Activated T-cell treated with anti-CD3 and anti-CD28 coated beads, Interleukin-2, amount 50 U/mL, for 4 hours (primary cell): ENCODE results near the gene MYO18B. TPM values are rescaled to one million over a fixed set of nuclear protein-coding genes. Genes with fewer than 3 reads are reported as not detected.

Experiments used
- ATAC-seq, 2 donors: fragments of 200-7000 bp; cut with Tn5 transposase; one replicate each; pipeline ENCODE4 v1.10.0; 2021
- DNase-seq: peaks from one replicate; pipeline ENCODE4 v3.0.0-alpha.2; 2020
- H3K27me3 Mint-ChIP-seq: one replicate; pipeline ENCODE4 v1.8.0; 2021; ENCODE audit warnings: low read depth, mixed read lengths
- H3K36me3 Mint-ChIP-seq: one replicate; pipeline ENCODE4 v1.8.0; 2022; ENCODE audit warnings: mixed read lengths; ENCODE audit not compliant: insufficient read depth
- H3K4me1 Mint-ChIP-seq: one replicate; pipeline ENCODE4 v1.8.0; 2021; ENCODE audit warnings: low read depth, mixed read lengths
- H3K4me3 Mint-ChIP-seq: one replicate; pipeline ENCODE4 v1.8.0; 2021; ENCODE audit warnings: mild to moderate bottlenecking, moderate library complexity, mixed read lengths
- H3K9me3 Mint-ChIP-seq: one replicate; pipeline ENCODE4 v1.8.0; 2021; ENCODE audit warnings: mixed read lengths
- total RNA-seq, 3 donors: library from RNA; stranded (reverse); gene quantifications; one replicate each; pipeline ENCODE4 v1.2.1, GENCODE V29; 2021

The MYO18B gene
- total RNA-seq, 3 donors from 2014 or later = 0.03 TPM; not detected in 2

DNA sequence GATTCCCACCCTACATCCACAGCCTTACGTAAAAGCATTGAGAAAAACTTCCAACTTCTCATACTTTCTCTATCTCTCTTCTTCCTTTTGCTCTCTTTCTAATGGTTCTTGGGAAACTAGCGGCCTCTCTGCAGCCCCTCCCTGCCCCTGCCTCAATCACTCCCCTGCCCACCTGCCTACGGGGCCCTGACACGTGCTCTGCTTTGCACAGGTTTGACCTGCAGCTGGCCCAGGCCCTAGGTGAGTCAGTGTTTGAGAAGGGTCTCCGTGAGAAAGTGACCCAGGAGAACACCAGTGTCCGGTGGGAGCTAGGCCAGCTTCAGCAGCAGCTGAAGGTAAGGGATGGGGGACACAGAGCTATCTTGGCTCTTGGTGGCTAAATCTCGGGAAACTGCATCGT lies 160.4 kb downstream of the MYO18B start:
- DNase-seq (no peak), ATAC-seq (no peak)
- no peaks in the 10 kb centered on the region for H3K9me3 Mint-ChIP-seq
- no peaks in the 10 kb centered on the region for H3K4me1 Mint-ChIP-seq
- no peaks in the 10 kb centered on the region for H3K36me3 Mint-ChIP-seq
- no peak overlapping the region for H3K4me3 Mint-ChIP-seq
- H3K27me3 Mint-ChIP-seq = peaks cover 12% of the 10 kb centered on the region

DNA sequence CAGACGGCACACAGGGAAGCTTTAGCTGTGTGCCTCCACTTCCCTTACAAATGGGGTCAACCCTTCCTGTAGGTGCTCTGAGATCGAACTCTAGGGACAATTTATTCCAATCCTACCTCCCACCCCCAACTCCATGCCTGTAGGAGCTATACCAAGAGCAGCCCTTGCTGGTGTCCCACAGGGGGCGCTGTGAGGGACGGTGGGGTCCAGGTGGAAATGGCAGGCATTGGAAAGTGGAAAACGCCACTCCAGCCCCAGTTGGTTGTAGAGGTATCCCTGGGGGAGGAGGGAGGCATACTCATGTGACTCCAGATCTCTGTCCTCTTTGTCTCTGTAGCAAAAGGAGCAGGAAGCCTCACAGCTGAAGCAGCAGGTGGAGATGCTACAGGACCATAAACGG lies 161.3 kb downstream of the MYO18B start:
- DNase-seq (no peak), ATAC-seq (no peak)
- Mint-ChIP-seq H3K4me3 (no peak overlapping the region), H3K9me3 (no peaks in the 10 kb centered on the region), H3K4me1 (no peaks in the 10 kb centered on the region), H3K36me3 (no peaks in the 10 kb centered on the region), H3K27me3 (peaks cover 12% of the 10 kb centered on the region)

DNA sequence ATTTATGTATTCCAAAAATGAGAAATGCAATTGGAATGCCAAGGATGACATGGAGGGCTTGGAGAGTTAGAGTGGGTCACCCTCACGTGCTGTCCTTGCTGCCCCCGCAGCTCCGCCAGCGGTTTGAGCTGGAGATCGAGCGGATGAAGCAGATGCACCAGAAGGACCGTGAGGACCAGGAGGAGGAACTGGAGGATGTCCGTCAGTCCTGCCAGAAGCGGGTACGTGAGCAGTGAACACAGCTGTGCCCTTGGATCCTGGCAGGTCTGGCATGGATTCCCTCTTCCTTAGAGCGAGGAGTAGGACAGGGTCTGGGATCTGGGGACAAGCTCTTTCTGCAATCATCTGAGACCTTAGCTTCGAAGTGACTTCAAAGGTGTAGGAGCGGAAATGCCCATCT lies 166.2 kb downstream of the MYO18B start:
- peaks cover 8% of the 10 kb centered on the region for H3K27me3 Mint-ChIP-seq
- DNase-seq = no peak
- ATAC-seq = no peak
- no peaks in the 10 kb centered on the region for H3K4me1 Mint-ChIP-seq
- no peaks in the 10 kb centered on the region for H3K36me3 Mint-ChIP-seq
- H3K4me3 Mint-ChIP-seq = no peak overlapping the region
- H3K9me3 Mint-ChIP-seq = no peaks in the 10 kb centered on the region

DNA sequence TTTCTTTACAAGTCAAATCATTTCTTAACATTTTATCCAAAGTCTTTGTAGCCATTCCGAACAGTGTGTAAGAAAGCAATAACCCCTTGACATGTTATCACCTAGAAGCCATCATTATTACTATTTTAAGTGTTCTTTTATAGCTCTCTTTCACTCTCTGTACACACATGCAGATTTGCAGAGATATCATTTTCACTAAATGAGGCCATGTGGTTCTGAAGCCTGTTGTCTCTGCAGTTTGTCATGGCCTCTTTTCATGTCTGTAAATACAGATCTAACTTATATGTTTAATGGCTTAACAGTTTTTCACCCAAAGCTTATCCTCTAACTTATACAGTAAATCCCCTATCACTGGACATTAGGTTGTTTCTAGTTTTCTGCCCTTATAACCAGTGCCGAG lies 166.8 kb downstream of the MYO18B start:
- Mint-ChIP-seq H3K27me3 (peaks cover 4% of the 10 kb centered on the region), H3K4me3 (no peak overlapping the region), H3K36me3 (no peaks in the 10 kb centered on the region), H3K9me3 (no peaks in the 10 kb centered on the region), H3K4me1 (no peaks in the 10 kb centered on the region)
- no peak for DNase-seq
- ATAC-seq = no peak

DNA sequence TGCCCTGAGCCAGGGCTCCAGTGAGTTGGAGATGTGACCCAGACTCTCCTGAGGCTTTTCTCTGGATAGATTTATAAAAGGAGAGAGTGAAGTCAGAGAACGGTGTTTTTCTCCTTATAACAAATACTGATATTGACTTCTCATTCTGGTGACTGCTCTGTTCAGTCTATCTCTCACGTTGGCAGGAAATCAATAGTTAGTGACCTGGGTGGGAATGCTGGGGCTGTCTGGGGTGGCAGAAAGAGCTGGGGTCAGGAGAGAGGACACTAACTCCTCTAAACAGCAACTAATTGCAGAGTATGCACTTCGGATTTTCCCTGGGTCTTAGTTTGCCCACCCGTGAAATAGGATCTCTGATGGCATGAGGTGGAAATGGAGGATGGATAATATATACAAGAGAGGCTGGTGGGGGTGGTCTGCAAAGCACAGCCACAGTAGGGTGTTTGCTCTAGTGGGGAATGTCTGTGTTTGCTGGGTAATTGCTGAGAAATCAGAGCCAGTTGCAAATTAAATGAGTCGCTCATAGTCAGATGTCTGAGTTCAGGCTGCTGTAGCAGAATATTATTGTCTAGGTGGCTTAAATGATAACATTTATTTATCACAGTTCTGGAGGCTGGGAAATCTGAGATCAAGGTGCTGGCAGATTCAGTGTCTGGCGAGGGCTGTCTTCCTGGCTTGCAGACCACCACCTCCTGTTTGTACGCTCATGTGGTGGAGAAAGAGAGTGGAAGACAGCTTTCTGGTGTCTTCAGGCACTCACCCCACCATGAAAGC lies 167.8 kb downstream of the MYO18B start:
- Mint-ChIP-seq H3K4me1 (no peaks in the 10 kb centered on the region), H3K9me3 (no peaks in the 10 kb centered on the region), H3K36me3 (no peaks in the 10 kb centered on the region), H3K4me3 (no peak overlapping the region), H3K27me3 (peaks cover 4% of the 10 kb centered on the region)
- ATAC-seq (no peak), DNase-seq (no peak)

DNA sequence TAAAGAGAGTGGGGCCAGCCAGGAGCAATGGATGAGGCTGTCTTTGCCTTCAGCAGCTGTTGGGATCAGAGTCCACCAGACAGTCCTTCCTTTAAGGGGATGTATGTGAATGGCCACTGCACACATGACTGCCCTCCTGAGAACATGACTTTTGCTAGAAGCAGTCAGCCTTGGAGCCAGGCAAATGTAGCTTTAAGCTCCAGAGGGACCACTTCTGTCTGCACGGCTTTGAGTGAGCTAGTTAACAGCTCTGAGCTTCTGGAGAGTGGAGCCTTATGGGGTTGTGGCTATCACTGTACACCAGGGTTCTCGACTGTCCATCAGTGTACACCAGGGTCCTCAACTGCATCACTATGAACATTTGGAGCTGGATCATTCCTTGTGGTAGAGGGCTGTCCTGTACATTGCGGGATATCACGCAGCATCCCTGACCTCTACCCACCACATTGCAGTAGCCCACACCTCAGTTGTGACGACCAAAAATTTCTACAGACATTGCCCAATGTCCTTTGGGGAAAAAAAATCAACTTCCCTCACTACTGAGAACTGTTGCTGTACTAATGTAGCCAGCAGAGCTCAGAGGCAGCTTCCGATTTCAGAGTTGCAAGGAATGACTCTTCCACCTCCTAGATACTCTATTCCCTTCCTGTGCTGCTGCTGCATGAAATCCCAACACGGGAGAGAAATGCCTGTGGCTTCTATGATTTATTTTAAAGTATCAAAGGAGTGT lies 169.4 kb downstream of the MYO18B start:
- H3K36me3 Mint-ChIP-seq = no peaks in the 10 kb centered on the region
- DNase-seq = no peak
- H3K4me1 Mint-ChIP-seq = no peaks in the 10 kb centered on the region
- no peak overlapping the region for H3K4me3 Mint-ChIP-seq
- H3K9me3 Mint-ChIP-seq = no peaks in the 10 kb centered on the region
- ATAC-seq = no peak
- peaks cover 1% of the 10 kb centered on the region for H3K27me3 Mint-ChIP-seq

DNA sequence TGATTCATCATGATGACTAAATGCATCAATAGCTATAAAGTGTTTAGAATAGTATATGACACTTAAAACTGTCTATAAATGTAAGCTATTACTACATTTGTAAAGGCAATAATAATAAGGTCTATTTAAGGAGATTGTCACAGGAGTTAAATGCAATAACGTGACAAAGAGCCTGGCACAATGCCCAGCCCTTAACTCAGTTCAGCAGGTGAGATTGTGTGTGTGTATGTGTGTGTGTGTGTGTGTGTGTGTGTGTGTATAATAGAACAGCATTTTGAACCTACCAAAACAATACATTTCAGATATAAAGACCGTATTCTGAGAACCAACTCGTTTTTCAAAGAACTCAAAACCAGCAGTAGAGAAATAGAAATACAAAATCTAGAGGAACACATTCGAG lies 177.5 kb downstream of the MYO18B start:
- Mint-ChIP-seq H3K4me3 (no peak overlapping the region), H3K9me3 (peaks cover 10% of the 10 kb centered on the region), H3K36me3 (no peaks in the 10 kb centered on the region), H3K27me3 (peaks cover 27% of the 10 kb centered on the region), H3K4me1 (no peaks in the 10 kb centered on the region)
- no peak for ATAC-seq
- no peak for DNase-seq

DNA sequence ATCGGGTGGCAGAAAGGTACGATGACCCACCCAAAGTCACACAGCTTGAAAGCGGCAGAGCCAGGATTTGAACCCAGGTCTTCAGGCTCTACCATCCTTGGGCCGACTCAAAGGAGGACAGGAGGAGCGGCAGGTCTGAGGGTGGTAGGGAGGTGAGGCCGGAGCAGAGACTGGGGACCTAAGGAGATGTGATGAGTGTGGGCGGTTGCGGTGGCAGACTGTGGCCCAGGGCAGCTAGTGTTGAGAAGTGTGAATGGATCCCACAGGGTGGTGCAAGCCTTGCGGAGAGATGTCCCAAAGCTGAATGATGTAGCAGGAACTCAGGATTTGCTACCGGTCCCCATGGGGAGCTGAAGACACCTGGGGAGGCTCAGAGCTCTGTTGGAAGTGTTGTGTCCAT lies 180.2 kb downstream of the MYO18B start:
- Mint-ChIP-seq H3K36me3 (no peaks in the 10 kb centered on the region), H3K9me3 (peaks cover 10% of the 10 kb centered on the region), H3K27me3 (peaks cover 36% of the 10 kb centered on the region), H3K4me3 (no peak overlapping the region), H3K4me1 (no peaks in the 10 kb centered on the region)
- DNase-seq = no peak
- ATAC-seq = no peak

DNA sequence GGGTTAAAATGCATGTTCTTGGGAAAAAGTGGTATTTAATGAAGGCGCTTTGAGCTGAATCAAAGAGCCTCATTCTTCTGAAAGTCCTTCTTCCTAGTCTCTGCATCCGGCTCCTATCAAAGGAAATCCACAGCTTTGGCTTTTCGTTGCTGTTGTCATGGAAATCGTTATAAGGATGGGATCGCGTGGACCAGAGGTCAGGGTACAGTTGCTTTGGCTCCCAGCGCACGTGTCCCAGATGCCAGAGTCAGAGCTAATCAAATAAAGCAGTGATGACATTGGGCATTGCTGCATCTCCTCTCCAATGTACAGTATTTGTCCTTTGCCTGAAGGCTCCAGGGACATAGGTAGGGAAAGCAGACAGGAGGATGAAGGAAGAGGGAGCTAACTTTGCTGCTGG lies 181.9 kb downstream of the MYO18B start:
- ATAC-seq = no peak
- H3K4me1 Mint-ChIP-seq = no peaks in the 10 kb centered on the region
- H3K36me3 Mint-ChIP-seq = no peaks in the 10 kb centered on the region
- peaks cover 33% of the 10 kb centered on the region for H3K27me3 Mint-ChIP-seq
- H3K9me3 Mint-ChIP-seq = peaks cover 7% of the 10 kb centered on the region
- H3K4me3 Mint-ChIP-seq = no peak overlapping the region
- no peak for DNase-seq

DNA sequence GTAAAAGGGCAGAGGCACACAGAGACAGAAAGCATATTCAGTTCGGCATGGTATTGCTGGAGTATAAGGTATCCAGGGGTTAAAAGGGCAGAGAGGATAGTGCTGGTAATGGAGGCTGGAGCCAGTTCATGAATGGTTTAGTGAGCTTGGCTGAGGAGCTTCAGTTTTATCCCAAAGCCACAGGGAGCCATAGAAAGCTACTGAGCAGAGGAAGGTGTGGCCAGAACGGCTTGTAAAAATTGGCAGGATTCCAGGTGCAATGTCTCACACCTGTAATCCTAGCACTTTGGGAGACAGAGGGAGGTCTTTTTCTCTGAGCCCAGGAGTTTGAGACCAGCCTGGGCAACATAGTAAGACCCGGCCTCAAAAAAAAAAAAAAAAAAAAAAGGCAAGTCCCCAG lies 186.1 kb downstream of the MYO18B start:
- no peak for DNase-seq
- no peak overlapping the region for H3K4me3 Mint-ChIP-seq
- H3K4me1 Mint-ChIP-seq = no peaks in the 10 kb centered on the region
- peaks cover 7% of the 10 kb centered on the region for H3K9me3 Mint-ChIP-seq
- no peak for ATAC-seq
- peaks cover 21% of the 10 kb centered on the region for H3K27me3 Mint-ChIP-seq
- H3K36me3 Mint-ChIP-seq = no peaks in the 10 kb centered on the region

DNA sequence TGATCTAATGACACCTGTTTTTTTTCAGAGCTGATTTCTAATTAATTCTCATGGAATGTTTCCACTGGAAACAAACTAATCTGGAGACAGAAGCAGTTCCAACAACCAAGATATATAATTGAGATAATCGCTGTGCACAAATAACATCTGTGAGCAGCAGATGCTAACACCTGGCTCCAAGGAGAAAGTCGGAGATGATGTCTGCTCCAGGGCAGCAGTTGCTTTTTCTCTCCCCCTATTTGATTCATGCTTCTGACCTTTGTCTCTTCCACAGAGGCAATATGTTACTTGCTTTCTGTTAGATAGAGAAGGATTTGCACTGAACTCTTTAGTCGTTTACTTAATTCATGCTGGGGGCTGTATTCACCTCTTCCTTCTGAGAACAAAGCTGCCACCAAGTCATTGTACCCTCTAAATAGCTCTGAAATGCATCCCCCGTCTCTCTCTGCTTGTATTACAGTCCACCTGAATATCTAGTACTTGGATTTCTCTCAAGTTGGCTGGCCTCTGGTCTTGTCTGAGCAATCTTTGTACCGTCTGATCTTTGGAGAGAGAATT lies 187.4 kb downstream of the MYO18B start:
- Mint-ChIP-seq H3K9me3 (peaks cover 17% of the 10 kb centered on the region), H3K36me3 (no peaks in the 10 kb centered on the region), H3K27me3 (peaks cover 18% of the 10 kb centered on the region), H3K4me1 (no peaks in the 10 kb centered on the region), H3K4me3 (no peak overlapping the region)
- ATAC-seq (no peak), DNase-seq (no peak)

DNA sequence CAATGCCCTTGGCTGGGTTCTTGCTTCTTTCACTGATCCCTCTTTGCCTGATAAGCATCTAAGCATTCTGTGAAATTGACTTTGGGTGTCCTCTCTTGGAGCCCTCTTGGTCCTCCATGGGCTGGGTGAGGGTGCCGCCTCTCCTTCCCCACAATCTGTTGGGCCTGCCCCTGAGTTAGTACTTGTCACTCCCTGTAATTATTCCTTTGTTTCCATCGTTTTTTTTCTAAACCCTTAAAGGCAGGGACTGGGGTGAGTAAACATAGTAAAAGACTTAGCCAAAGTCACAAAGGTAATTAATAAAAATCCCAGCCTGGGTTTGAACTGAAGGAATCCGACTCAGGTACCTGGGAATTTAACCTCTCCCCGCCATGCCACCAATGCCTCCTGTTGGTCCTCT lies 188.1 kb downstream of the MYO18B start:
- peaks cover 17% of the 10 kb centered on the region for H3K9me3 Mint-ChIP-seq
- no peak overlapping the region for H3K4me3 Mint-ChIP-seq
- H3K36me3 Mint-ChIP-seq = no peaks in the 10 kb centered on the region
- H3K27me3 Mint-ChIP-seq = peaks cover 12% of the 10 kb centered on the region
- no peak for DNase-seq
- ATAC-seq = no peak
- no peaks in the 10 kb centered on the region for H3K4me1 Mint-ChIP-seq

DNA sequence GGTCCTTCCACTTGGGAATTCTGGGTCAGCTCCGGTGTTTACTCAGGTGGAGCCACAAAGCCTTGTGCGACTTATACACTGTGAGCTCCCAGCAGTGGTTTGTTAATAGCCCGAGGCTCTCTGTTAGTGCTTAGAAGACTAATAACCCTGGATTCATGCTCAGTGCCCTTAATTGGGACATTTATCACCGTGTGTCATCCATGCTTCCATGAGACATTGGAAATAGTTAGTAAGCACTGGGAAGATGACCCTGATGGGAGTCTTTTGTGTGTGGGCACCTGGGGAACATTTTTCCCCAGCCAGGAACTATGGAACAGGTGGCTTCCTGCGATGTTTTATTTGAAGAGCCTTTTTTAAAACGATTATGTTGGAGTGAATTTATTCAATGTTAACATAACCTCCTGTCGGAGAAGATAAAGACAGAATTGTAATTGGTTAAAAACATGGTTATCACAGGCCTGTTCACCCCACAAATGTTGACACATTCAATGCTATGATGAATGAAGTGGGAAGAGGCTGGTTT lies 188.9 kb downstream of the MYO18B start:
- no peak overlapping the region for H3K4me3 Mint-ChIP-seq
- no peak for ATAC-seq

DNA sequence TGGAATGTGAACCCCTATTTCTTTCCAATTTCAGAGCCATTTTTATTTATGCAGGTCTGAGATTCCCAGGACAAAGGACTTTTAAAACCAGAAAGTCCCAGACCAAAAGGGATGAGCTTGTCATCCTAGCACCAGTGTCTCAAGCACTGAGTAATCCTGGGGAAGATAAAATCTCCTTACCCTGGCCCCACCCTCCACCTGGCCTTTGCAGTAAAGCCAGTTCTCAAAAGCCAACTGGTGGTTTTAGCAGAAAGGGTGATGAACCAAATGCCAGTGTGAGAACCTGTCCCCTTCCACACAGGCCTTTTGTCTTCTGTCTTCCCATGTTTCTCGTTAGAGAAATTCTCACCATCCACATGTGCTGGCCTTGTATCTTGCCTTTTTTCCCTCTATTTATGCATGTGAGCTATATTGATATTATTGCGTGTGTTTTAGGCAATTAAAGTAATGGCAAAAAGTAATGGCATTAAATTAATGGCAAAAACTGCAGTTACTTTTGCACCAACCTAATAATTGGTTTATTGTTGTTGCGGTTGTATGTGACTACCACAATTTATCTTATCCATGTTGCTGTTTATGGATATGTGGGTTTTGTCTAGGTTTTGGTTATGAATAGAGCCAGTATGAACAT lies 191.3 kb downstream of the MYO18B start:
- Mint-ChIP-seq H3K9me3 (peaks cover 10% of the 10 kb centered on the region), H3K4me1 (no peaks in the 10 kb centered on the region), H3K27me3 (peaks cover 9% of the 10 kb centered on the region), H3K36me3 (no peaks in the 10 kb centered on the region), H3K4me3 (no peak overlapping the region)
- DNase-seq (no peak), ATAC-seq (no peak)

More for the DNA sequence above, 188.9 kb downstream of the MYO18B start:
- peaks cover 12% of the 10 kb centered on the region for H3K27me3 Mint-ChIP-seq
- no peak for DNase-seq
- H3K4me1 Mint-ChIP-seq = no peaks in the 10 kb centered on the region
- H3K9me3 Mint-ChIP-seq = peaks cover 17% of the 10 kb centered on the region
- H3K36me3 Mint-ChIP-seq = no peaks in the 10 kb centered on the region
